Nephron (organoid): ENCODE results near the gene COL1A2.

Experiments
- H3K27ac Mint-ChIP-seq, 3 experiments: 2 replicates each; pipeline ENCODE4 v1.8.0; 2020; ENCODE audit warnings: mixed read lengths in 3 of 3, mild to moderate bottlenecking in 2 of 3, moderate library complexity in 1 of 3
- H3K27me3 Mint-ChIP-seq: 2 replicates; pipeline ENCODE4 v1.8.0; 2021; ENCODE audit warnings: low read depth, mild to moderate bottlenecking, moderate library complexity, mixed read lengths
- H3K36me3 Mint-ChIP-seq: 2 replicates; pipeline ENCODE4 v1.8.0; 2020; ENCODE audit warnings: low read depth, mixed read lengths
- H3K4me1 Mint-ChIP-seq: 2 replicates; pipeline ENCODE4 v1.8.0; 2020; ENCODE audit warnings: mixed read lengths
- H3K4me3 Mint-ChIP-seq, 3 experiments: 2 replicates each; pipeline ENCODE4 v1.8.0; 2020; ENCODE audit warnings: mild to moderate bottlenecking in 3 of 3, mixed read lengths in 3 of 3, moderate library complexity in 2 of 3
- H3K9me3 Mint-ChIP-seq: 2 replicates; pipeline ENCODE4 v1.8.0; 2020; ENCODE audit warnings: mixed read lengths
- CTCF ChIP-seq, 3 experiments: fragments of 200-600 bp; sonication (generic); IDR thresholded peaks; one replicate each; pipeline ENCODE4 v1.5.0; 2021; ENCODE audit warnings: antibody characterized with exemption in 3 of 3; ENCODE audit not compliant: unreplicated experiment in 3 of 3

The COL1A2 gene

GRCh38 chr7:94411188-94411466 lies 16.4 kb downstream of the COL1A2 start:
- no peak for TF ChIP-seq CTCF (IDR thresholded peaks at IDR 0.05; ENCODE audit: unreplicated experiment in 3 of 3)
- Mint-ChIP-seq H3K4me3 (no peak overlapping the region), H3K27ac (peak overlapping the region; percentile 22 to 94 (median 88)), H3K27me3 (no peaks in the 10 kb centered on the region), H3K4me1 (peaks cover 80% of the 10 kb centered on the region), H3K9me3 (no peaks in the 10 kb centered on the region), H3K36me3 (peaks cover 93% of the 10 kb centered on the region)

GRCh38 chr7:94412762-94413322 lies 18.1 kb downstream of the COL1A2 start:
- Mint-ChIP-seq H3K9me3 (no peaks in the 10 kb centered on the region), H3K27me3 (no peaks in the 10 kb centered on the region), H3K4me3 (no peak overlapping the region), H3K4me1 (peaks cover 78% of the 10 kb centered on the region), H3K27ac (peak overlapping the region; percentile 63 to 88 (median 69)), H3K36me3 (peaks cover 92% of the 10 kb centered on the region)
- TF ChIP-seq CTCF (IDR thresholded peaks at IDR 0.05; ENCODE audit: unreplicated experiment in 3 of 3): no peak

GRCh38 chr7:94414481-94414880 lies 19.8 kb downstream of the COL1A2 start:
- no peaks in the 10 kb centered on the region for H3K27me3 Mint-ChIP-seq
- no peaks in the 10 kb centered on the region for H3K9me3 Mint-ChIP-seq
- H3K4me1 Mint-ChIP-seq: peaks cover 69% of the 10 kb centered on the region
- no peak for TF ChIP-seq CTCF (IDR thresholded peaks at IDR 0.05; ENCODE audit: unreplicated experiment in 3 of 3)
- H3K36me3 Mint-ChIP-seq: peaks cover 91% of the 10 kb centered on the region
- peak overlapping the region; percentile 36 to 88 (median 73) for H3K27ac Mint-ChIP-seq
- peak overlapping the region in 2 of 3 experiments; percentile 18 to 51 for H3K4me3 Mint-ChIP-seq

GRCh38 chr7:94414980-94415379 lies 20.3 kb downstream of the COL1A2 start:
- TF ChIP-seq CTCF (IDR thresholded peaks at IDR 0.05; ENCODE audit: unreplicated experiment in 3 of 3): no peak
- no peak overlapping the region for H3K4me3 Mint-ChIP-seq
- no peaks in the 10 kb centered on the region for H3K9me3 Mint-ChIP-seq
- H3K4me1 Mint-ChIP-seq: peaks cover 70% of the 10 kb centered on the region
- H3K36me3 Mint-ChIP-seq: peaks cover 91% of the 10 kb centered on the region
- peak overlapping the region in 2 of 3 experiments; percentile 75 to 88 for H3K27ac Mint-ChIP-seq
- H3K27me3 Mint-ChIP-seq: no peaks in the 10 kb centered on the region

GRCh38 chr7:94417306-94417705 lies 22.6 kb downstream of the COL1A2 start:
- TF ChIP-seq CTCF (IDR thresholded peaks at IDR 0.05; ENCODE audit: unreplicated experiment in 3 of 3): no peak
- Mint-ChIP-seq H3K4me3 (no peak overlapping the region), H3K27me3 (no peaks in the 10 kb centered on the region), H3K27ac (peak overlapping the region in 2 of 3 experiments; percentile 82 to 88), H3K4me1 (peaks cover 69% of the 10 kb centered on the region), H3K36me3 (peaks cover 94% of the 10 kb centered on the region), H3K9me3 (no peaks in the 10 kb centered on the region)

GRCh38 chr7:94417901-94418300 lies 23.2 kb downstream of the COL1A2 start:
- Mint-ChIP-seq H3K4me3 (no peak overlapping the region), H3K27me3 (no peaks in the 10 kb centered on the region), H3K9me3 (no peaks in the 10 kb centered on the region), H3K27ac (peak overlapping the region in 2 of 3 experiments; percentile 82 to 88), H3K4me1 (peaks cover 64% of the 10 kb centered on the region), H3K36me3 (peaks cover 92% of the 10 kb centered on the region)
- no peak for TF ChIP-seq CTCF (IDR thresholded peaks at IDR 0.05; ENCODE audit: unreplicated experiment in 3 of 3)
